Mesenchymal stem cell (in vitro differentiated cells and primary cell): Measurements from ENCODE around the gene KCNT1.

Source experiments
- DNase-seq: peaks from one replicate; pipeline ENCODE4 v3.0.0-alpha.2; 2013
- H2AFZ ChIP-seq: one replicate; pipeline ENCODE4 v1.6.1; 2013; ENCODE audit warnings: low read depth, mild to moderate bottlenecking, control low read depth, inconsistent platforms, low read length, moderate library complexity
- H2AK5ac ChIP-seq: 2 replicates; pipeline ENCODE4 v1.6.1; 2013; ENCODE audit warnings: low read length, moderate library complexity, mild to moderate bottlenecking, inconsistent platforms; ENCODE audit not compliant: severe bottlenecking
- H2BK120ac ChIP-seq: one replicate; pipeline ENCODE4 v1.6.1; 2013; ENCODE audit warnings: low read depth, mild to moderate bottlenecking, inconsistent platforms, low read length, moderate library complexity
- H2BK12ac ChIP-seq, 2 experiments: one replicate each; pipeline ENCODE4 v1.6.1; 2013; ENCODE audit warnings: inconsistent platforms in 2 of 2, low read length in 2 of 2, mild to moderate bottlenecking in 2 of 2, moderate library complexity in 2 of 2, control low read depth in 1 of 2
- H2BK15ac ChIP-seq: one replicate; pipeline ENCODE4 v1.6.1; 2013; ENCODE audit warnings: mild to moderate bottlenecking, low read depth, inconsistent platforms; ENCODE audit not compliant: poor library complexity, severe bottlenecking
- H2BK5ac ChIP-seq: 2 replicates; pipeline ENCODE4 v1.6.1; 2013; ENCODE audit warnings: low read depth, mild to moderate bottlenecking, low read length, control low read depth, inconsistent platforms; ENCODE audit not compliant: poor library complexity, severe bottlenecking
- H3K14ac ChIP-seq, 2 experiments: one replicate each; pipeline ENCODE4 v1.6.1; 2013; ENCODE audit warnings: inconsistent platforms in 2 of 2, low read length in 2 of 2, control low read depth in 1 of 2, mild to moderate bottlenecking in 1 of 2, moderate library complexity in 1 of 2
- H3K18ac ChIP-seq, 2 experiments: one replicate each; pipeline ENCODE4 v1.6.1; 2013; ENCODE audit warnings: inconsistent platforms in 2 of 2, low read length in 2 of 2, control low read depth in 1 of 2, low read depth in 1 of 2, mild to moderate bottlenecking in 1 of 2
- H3K23ac ChIP-seq, 2 experiments: one replicate each; pipeline ENCODE4 v1.6.1; 2013; ENCODE audit warnings: inconsistent platforms in 2 of 2, low read length in 2 of 2, mild to moderate bottlenecking in 2 of 2, moderate library complexity in 2 of 2, control low read depth in 1 of 2
- H3K27ac ChIP-seq: 2 replicates; pipeline ENCODE4 v1.5.1; 2013; ENCODE audit warnings: mild to moderate bottlenecking, moderate library complexity, low read length, control low read depth, inconsistent platforms; ENCODE audit not compliant: poor library complexity, severe bottlenecking
- H3K27me3 ChIP-seq, 2 experiments: 2 replicates each; pipeline versions ENCODE4 v1.6.1 to v1.7.0; 2013; ENCODE audit warnings: low read length in 2 of 2, mild to moderate bottlenecking in 2 of 2, moderate library complexity in 2 of 2, control low read depth in 1 of 2, inconsistent platforms in 1 of 2; ENCODE audit not compliant: control insufficient read depth in 1 of 2, insufficient read depth in 1 of 2
- H3K36me3 ChIP-seq, 2 experiments: 2 replicates each; pipeline versions ENCODE4 v1.6.1 to v1.7.0; 2013; ENCODE audit warnings: low read length in 2 of 2, control low read depth in 1 of 2, inconsistent platforms in 1 of 2, low read depth in 1 of 2, mild to moderate bottlenecking in 1 of 2; ENCODE audit not compliant: insufficient read depth in 2 of 2, control insufficient read depth in 1 of 2
- H3K4ac ChIP-seq, 2 experiments: one replicate each; pipeline ENCODE4 v1.6.1; 2013; ENCODE audit warnings: inconsistent platforms in 2 of 2, low read length in 2 of 2, mild to moderate bottlenecking in 2 of 2, moderate library complexity in 2 of 2, control low read depth in 1 of 2, low read depth in 1 of 2
- H3K4me1 ChIP-seq: 2 replicates; pipeline ENCODE4 v1.6.1; 2013; ENCODE audit warnings: low read depth, low read length, control low read depth; ENCODE audit not compliant: control insufficient read depth, insufficient read depth
- H3K4me2 ChIP-seq: 2 replicates; pipeline ENCODE4 v1.6.1; 2013; ENCODE audit warnings: low read length, mild to moderate bottlenecking, inconsistent platforms; ENCODE audit not compliant: poor library complexity, severe bottlenecking
- H3K4me3 ChIP-seq, 2 experiments: 2 replicates each; pipeline versions ENCODE4 v1.5.1 to v1.7.0; 2013; ENCODE audit warnings: low read length in 2 of 2, mild to moderate bottlenecking in 2 of 2, control low read depth in 1 of 2, low read depth in 1 of 2; ENCODE audit not compliant: insufficient read depth in 1 of 2
- H3K79me1 ChIP-seq: replicated peaks from 2 replicates; pipeline ENCODE4 v1.6.1; 2013; ENCODE audit warnings: mild to moderate bottlenecking, control low read depth, low read length, inconsistent platforms; ENCODE audit not compliant: poor library complexity, severe bottlenecking
- H3K9ac ChIP-seq: 2 replicates; pipeline ENCODE4 v1.7.0; 2013; ENCODE audit warnings: mild to moderate bottlenecking, low read length, moderate library complexity
- H3K9me3 ChIP-seq: 2 replicates; pipeline ENCODE4 v1.7.0; 2013; ENCODE audit warnings: mild to moderate bottlenecking, low read length; ENCODE audit not compliant: control insufficient read depth
- H4K8ac ChIP-seq: one replicate; pipeline ENCODE4 v1.6.1; 2013; ENCODE audit warnings: inconsistent platforms, mild to moderate bottlenecking, low read length, moderate library complexity
- H4K91ac ChIP-seq: one replicate; pipeline ENCODE4 v1.6.1; 2013; ENCODE audit warnings: mild to moderate bottlenecking, low read length, inconsistent platforms
- WGBS: methylation state at CpG from one replicate; pipeline ENCODE4 v1.1.7; 2013; ENCODE audit warnings: mixed read lengths; 5-methylcytosine and 5-hydroxymethylcytosine counted together

Gene KCNT1

GRCh38 chr9:135759676-135760300, 57.8 kb downstream of the KCNT1 start:
- WGBS = 92% methylated on average over 23 of the region's 24 CpGs
- H3K14ac ChIP-seq = no peak overlapping the region
- H2BK120ac ChIP-seq = no peak overlapping the region
- H3K4me2 ChIP-seq = no peak overlapping the region
- no peak overlapping the region for H3K23ac ChIP-seq
- H3K4me1 ChIP-seq = no peaks in the 10 kb centered on the region
- no peak overlapping the region for H4K91ac ChIP-seq
- no peaks in the 10 kb centered on the region for H3K9me3 ChIP-seq
- H3K4me3 ChIP-seq = no peak overlapping the region
- no peak for DNase-seq
- H2BK15ac ChIP-seq = no peak overlapping the region
- no peak overlapping the region for H4K8ac ChIP-seq
- no peaks in the 10 kb centered on the region for H3K36me3 ChIP-seq
- no peak overlapping the region for H2BK5ac ChIP-seq
- no peaks in the 10 kb centered on the region for H3K79me1 ChIP-seq
- no peak overlapping the region for H3K27ac ChIP-seq
- H3K4ac ChIP-seq = no peak overlapping the region
- no peak overlapping the region for H3K9ac ChIP-seq
- peaks cover 0 to 7% of the 10 kb centered on the region in 2 experiments for H3K27me3 ChIP-seq
- no peak overlapping the region for H2AFZ ChIP-seq
- no peak overlapping the region for H2BK12ac ChIP-seq
- H2AK5ac ChIP-seq = no peak overlapping the region
- H3K18ac ChIP-seq = no peak overlapping the region

GRCh38 chr9:135760465-135760864, 58.5 kb downstream of the KCNT1 start:
- Histone ChIP-seq H3K4me2 (no peak overlapping the region), H2BK12ac (no peak overlapping the region), H3K36me3 (no peaks in the 10 kb centered on the region), H3K4me3 (no peak overlapping the region), H3K4ac (no peak overlapping the region), H3K27ac (no peak overlapping the region), H3K23ac (no peak overlapping the region), H2AK5ac (no peak overlapping the region), H3K18ac (no peak overlapping the region), H2BK15ac (no peak overlapping the region), H2AFZ (no peak overlapping the region), H4K8ac (no peak overlapping the region), H4K91ac (no peak overlapping the region), H3K14ac (no peak overlapping the region), H2BK120ac (no peak overlapping the region), H3K4me1 (no peaks in the 10 kb centered on the region), H3K79me1 (no peaks in the 10 kb centered on the region), H2BK5ac (no peak overlapping the region), H3K27me3 (peaks cover 0 to 7% of the 10 kb centered on the region in 2 experiments), H3K9me3 (no peaks in the 10 kb centered on the region), H3K9ac (no peak overlapping the region)
- DNase-seq = no peak
- WGBS = 77% methylated on average over 12 of the region's 12 CpGs

GRCh38 chr9:135761150-135761844, 59.3 kb downstream of the KCNT1 start:
- Histone ChIP-seq H3K9ac (no peak overlapping the region), H4K91ac (no peak overlapping the region), H3K36me3 (no peaks in the 10 kb centered on the region), H3K27ac (no peak overlapping the region), H3K14ac (no peak overlapping the region), H3K9me3 (peaks cover 4% of the 10 kb centered on the region), H2BK5ac (no peak overlapping the region), H3K4me2 (no peak overlapping the region), H4K8ac (no peak overlapping the region), H3K4me1 (no peaks in the 10 kb centered on the region), H2BK15ac (no peak overlapping the region), H3K4ac (no peak overlapping the region), H3K23ac (no peak overlapping the region), H2AFZ (no peak overlapping the region), H3K27me3 (peaks cover 0 to 3% of the 10 kb centered on the region in 2 experiments), H3K18ac (no peak overlapping the region), H3K79me1 (no peaks in the 10 kb centered on the region), H2BK12ac (no peak overlapping the region), H2AK5ac (no peak overlapping the region), H3K4me3 (no peak overlapping the region), H2BK120ac (no peak overlapping the region)
- WGBS = 83% methylated on average over 17 of the region's 20 CpGs
- DNase-seq = no peak

GRCh38 chr9:135761845-135762168, 59.8 kb downstream of the KCNT1 start:
- Histone ChIP-seq H3K4me1 (no peaks in the 10 kb centered on the region), H3K4me3 (no peak overlapping the region), H2BK12ac (no peak overlapping the region), H2AK5ac (no peak overlapping the region), H3K4me2 (no peak overlapping the region), H2AFZ (no peak overlapping the region), H3K23ac (no peak overlapping the region), H4K91ac (no peak overlapping the region), H3K79me1 (no peaks in the 10 kb centered on the region), H4K8ac (no peak overlapping the region), H3K14ac (no peak overlapping the region), H3K27ac (no peak overlapping the region), H2BK15ac (no peak overlapping the region), H3K18ac (no peak overlapping the region), H3K36me3 (no peaks in the 10 kb centered on the region), H3K27me3 (peaks cover 0 to 3% of the 10 kb centered on the region in 2 experiments), H3K9me3 (peaks cover 8% of the 10 kb centered on the region), H3K4ac (no peak overlapping the region), H3K9ac (no peak overlapping the region), H2BK5ac (no peak overlapping the region), H2BK120ac (no peak overlapping the region)
- WGBS = 91% methylated on average over 16 of the region's 16 CpGs
- DNase-seq = no peak
